Left lobe of liver (tissue), 2 donors: Measurements from ENCODE around the gene CAB39L. TPM values are rescaled to one million over a fixed set of nuclear protein-coding genes. Genes with fewer than 3 reads are reported as not detected.

Source experiments
- ATAC-seq: fragments of 200-7000 bp; cut with Tn5 transposase; one replicate; pipeline ENCODE4 v1.9.1; 2020; ENCODE audit warnings: mild to moderate bottlenecking, moderate library complexity
- DNase-seq: peaks from one replicate; pipeline ENCODE4 v3.0.0-alpha.2; 2020; ENCODE audit warnings: low spot score
- total RNA-seq: library from RNA; stranded (reverse); gene quantifications from one replicate; pipeline ENCODE4 v1.2.1, GENCODE V29; 2021
- donor health status: DM: no; HTN: no; CAD: no; lungs with moderate emphysema.
- donor health status: DM: no; HTN: yes; CAD: no.

Gene CAB39L
- total RNA-seq = 2.4 TPM

DNA sequence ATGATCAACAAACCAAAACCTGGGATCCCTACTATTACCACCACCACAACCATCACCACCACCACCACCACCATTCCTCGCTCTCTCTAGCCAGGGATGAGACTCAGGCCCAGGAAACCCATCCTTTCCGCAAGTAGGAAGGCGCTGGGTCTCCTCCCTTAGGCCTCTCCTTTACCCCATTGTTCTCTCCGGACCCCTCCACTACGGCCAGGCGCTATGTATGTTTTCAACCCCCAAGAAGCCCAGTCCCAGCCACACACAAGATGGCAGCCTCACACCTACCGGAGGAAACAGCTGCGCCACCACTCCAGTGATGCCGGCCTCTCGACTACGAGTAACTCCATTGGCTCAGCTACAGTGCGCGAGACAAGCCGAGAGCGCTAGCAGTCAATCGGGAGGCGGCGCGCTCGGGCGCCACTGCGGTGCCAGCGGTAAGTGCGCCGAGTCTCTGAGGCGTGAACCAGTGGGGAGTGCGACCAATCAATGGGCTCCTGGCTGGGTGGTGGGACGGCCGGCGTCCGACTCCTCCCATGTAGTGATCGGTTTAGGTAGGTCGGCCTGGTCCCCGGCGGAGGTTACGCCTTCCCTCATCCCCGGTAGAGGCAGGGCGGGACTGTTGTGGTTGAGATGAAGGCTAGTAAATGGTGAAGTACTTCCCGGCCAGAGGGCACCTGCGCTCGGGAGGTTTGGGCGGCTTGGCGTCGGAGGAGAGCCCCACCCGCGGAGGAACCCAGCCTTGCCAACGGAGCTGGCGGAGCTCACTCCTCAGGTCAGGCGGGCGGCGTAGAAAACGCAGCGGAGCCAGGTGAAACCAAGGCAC is at the start of gene CAB39L, which contains the start of gene SETDB2:
TSS of gene CAB39L (minus strand) at position 361 of the 820 bp plus-strand sequence. CDS start 61,154 bp downstream, outside the sequence.
TSS of gene SETDB2 (plus strand) at position 571 of the 820 bp plus-strand sequence. CDS start 7,620 bp downstream, outside the sequence.
- peak; percentile 100 for DNase-seq
- peak; percentile 93 for ATAC-seq

DNA sequence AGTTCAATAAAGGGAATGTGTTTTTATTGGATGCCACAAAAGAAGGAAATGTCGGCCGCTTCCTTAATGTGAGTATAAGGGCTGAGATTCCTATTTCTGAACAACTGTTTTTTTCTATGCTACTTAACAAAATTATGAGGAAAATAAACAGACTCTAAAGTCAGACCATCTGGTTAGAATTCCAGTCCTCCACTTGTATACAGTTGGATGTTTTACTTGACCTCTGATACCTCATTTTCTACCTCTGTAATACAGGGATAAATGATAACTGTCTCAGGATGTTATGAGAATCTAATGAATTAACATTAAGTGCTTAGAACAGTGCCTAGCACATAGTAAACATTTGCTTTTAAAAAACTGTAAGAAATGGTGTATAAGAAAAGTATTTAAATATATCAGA is 44.7 kb upstream of the CAB39L start:
- DNase-seq (no peak), ATAC-seq (no peak)

DNA sequence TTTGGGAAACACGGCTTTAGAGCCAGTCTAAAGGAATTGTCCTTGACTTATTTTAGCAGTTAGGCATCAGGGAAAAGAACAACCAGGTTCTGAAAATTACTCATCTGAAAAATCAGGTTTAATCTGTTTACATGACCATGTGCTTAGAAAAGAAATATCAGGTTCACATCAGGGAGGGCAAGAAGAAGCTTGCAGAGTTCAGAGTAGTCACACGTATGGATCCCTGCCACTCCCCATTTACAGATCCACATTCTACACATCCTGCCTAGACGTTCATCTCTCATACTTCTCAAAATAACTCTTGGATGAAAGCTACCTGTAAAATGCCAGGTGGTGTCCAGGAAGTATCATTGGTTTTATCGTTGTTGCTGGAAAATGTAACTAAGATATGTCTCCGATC is 37.9 kb upstream of the CAB39L start:
- no peak for ATAC-seq
- no peak for DNase-seq

DNA sequence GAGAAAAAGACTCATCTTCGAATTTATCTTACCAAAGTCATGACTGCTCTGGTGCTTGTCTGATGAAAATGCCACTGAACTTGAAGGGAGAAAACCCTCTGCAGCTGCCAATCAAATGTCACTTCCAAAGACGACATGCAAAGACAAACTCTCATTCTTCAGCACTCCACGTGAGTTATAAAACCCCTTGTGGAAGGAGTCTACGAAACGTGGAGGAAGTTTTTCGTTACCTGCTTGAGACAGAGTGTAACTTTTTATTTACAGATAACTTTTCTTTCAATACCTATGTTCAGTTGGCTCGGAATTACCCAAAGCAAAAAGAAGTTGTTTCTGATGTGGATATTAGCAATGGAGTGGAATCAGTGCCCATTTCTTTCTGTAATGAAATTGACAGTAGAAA is 32.7 kb upstream of the CAB39L start:
- ATAC-seq (no peak), DNase-seq (no peak)

DNA sequence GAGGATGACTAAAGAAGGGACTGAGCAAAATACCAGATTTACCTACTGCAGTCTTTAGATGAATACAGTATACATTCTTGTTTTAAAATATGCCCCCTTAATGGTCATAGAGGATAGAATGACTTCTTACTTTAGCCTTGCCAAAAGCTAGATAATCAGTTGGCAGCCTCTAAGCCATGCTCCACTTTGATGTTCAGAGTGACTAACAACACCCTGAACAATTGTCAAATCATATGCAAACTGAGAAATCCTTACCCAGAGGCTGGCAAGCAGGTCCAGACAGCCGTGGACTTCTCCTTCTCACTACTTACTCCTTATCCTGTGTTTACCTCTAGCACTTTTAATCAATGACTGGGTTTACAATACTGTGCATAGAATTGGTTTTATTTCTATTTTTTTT is 28.3 kb upstream of the CAB39L start:
- DNase-seq = no peak
- no peak for ATAC-seq

DNA sequence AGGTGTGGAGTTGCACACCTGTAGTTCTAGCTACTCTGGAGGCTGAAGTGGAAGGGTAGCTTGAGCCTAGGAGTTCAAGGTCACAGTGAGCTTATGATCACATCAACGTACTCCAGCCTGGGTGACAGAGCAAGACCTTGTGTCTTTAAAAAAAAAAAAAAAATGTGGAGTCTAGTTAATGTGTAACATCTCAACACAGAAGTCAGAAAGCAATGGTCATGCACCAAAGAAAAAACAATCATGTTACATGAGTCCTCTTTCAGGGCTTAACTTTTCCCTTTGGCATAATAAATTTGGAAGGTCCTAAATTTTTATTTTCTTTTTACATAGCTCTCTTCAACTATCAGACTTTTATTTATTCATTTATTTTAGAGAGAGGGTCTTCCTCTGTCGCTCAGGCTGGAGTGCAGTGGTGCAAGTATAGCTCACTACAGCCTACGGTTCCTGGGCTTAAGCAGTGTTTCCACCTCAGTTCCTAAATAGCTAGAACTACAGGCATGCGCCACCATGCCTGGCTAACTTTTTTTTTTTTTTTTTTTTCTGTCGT is 22.5 kb upstream of the CAB39L start:
- no peak for DNase-seq
- peak; percentile 84 for ATAC-seq

DNA sequence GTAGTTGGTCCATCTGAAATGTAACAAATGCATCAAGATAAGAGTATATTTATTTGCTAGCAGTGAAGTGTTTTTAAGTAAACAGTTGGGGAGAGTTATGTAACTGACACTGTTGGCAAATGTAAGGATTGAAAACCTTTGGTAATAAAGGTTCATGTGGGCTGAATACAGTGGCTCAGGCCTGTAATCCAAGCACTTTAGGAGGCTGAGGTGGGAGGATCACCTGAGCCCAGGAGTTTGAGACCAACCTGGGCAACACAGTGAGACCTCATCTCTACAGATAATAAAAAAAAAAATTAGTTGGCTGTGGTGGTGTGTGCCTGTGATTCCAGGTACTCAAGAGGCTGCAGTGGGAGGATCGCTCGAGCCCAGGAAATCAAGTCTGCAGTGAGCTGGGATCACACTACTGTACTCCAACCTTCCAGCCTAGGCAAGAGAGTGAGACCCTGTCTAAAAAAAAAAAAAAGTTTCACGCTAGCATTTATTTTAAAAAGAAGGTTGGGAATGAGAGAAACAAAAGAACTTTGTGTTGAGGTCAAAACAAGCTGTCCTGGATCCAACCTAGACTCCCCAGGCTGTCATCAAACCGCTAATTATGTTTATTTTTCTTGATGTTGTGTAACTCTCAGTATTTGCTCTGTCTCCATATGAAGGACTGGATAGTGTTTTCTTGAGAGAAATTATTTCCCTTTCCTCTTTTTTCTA is 20.9 kb upstream of the CAB39L start:
- ATAC-seq = peak; percentile 75
- no peak for DNase-seq

DNA sequence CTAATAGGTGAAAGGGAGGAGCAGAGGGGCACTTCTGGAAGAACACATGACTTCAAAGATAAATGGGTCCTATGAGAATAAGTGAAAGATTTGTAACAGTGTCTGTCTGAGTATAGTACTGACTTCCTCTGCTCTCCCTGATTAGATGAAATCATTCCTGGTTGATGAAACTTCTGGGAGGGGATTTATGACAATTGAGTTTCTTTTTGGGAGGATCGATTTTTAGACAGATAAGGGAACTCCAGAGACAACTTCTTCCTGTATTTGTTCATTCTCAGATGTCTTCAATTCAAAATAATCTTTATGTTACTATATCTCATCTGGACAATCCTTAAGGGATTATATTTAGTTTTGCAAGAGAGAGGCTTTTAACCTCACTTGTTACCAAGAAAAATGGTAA is 20.2 kb upstream of the CAB39L start:
- ATAC-seq (no peak), DNase-seq (no peak)

DNA sequence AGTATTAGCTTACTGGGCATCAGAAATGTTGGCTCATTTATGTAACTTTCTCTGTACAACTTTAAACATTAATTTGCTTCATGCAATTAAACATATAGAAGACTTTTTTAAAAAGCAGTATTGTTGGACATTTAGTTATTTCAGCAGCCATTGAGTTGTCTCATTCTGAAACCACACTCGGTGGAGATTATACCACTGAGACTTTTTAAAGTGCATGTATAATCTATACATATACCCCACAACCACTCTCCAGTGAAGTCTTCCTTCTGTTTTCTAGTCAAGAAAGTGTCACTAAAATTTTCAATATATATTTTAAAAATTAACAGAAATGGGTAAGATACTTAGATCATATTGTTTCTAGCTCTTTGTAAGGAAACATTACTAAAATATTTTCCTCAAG is 15.7 kb upstream of the CAB39L start:
- DNase-seq (no peak), ATAC-seq (no peak)

DNA sequence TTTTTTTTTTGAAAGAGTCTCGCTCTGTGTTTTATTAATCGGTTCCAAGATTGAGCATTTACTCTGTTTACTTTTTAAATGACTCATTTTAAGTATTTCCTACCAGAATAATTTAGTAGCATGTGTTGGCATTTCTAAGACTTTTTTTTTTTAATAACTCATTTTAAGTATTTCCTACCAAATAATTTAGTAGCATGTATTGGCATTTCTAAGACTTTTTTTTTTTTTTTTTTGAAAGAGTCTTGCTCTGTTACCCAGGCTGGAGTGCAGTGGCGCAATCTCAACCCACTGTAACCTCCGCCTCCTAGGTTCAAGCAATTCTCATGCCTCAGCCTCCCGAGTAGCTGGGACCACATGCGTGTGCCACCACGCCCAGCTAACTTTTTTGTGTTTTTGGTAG is 13.4 kb upstream of the CAB39L start:
- ATAC-seq = no peak
- no peak for DNase-seq

DNA sequence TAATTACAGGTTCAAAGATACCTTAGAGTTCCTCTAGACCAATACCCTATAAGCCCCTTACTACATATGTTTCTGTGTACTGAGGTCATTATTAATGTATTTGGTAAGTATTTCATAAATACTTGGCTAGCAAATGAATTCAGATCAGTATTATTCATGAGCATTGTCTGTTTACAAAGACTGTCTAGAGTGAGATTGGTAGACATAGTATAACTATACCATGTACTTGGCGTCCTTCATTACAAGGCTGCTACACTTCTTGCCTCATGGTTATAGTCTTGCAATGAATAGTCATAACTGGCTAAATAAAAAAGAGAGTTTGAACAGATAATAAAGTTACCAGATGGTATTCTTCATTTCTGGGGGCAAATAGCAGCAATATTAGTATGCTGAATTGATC is 12.3 kb upstream of the CAB39L start:
- ATAC-seq (no peak), DNase-seq (no peak)

DNA sequence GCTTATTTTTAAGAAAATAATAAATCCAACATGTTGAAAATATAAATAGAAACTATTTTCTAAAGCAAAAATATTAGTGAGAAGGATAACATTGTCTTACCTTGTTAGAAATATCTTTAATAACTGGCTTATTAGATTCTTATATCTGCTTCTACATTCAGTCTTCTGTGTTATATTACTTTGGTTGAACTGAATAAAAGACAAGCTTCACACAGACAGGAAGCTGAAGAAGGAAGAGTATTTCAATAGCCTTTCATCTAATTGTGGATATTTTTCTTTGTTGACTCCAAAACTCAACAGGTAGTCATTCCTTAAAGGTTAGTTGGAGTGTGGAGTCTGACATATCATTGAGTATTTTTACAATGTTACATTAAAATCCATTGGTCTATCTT is 11.1 kb upstream of the CAB39L start:
- ATAC-seq (no peak), DNase-seq (no peak)

DNA sequence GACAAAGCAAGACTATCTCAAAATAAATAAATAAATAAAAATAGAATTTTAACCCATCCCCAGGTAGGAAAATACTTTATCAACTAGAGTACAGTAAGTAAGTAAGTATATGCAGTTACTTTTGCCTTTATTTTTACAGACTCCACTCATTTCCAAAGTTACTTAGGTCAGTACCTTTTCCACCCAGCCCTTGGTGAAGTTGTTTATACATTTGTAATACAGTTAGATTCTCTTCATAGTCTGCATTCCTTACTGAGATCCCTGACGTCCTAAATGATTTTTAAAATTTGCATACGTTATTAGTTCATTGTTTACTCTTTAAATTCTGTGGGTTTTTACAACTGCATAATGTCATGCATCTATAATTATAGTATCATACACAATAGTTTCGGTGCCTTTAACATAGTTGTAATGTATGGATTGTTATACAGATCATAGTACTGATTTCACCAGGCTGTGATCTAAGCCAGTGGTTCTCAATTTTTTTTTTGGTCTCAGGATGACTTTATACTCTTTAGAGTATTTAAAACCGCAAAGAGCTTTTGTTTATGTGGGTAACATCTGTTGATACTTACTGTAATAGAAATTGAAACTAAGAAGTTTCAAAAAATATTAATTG is 10.6 kb upstream of the CAB39L start:
- ATAC-seq (no peak), DNase-seq (no peak)

DNA sequence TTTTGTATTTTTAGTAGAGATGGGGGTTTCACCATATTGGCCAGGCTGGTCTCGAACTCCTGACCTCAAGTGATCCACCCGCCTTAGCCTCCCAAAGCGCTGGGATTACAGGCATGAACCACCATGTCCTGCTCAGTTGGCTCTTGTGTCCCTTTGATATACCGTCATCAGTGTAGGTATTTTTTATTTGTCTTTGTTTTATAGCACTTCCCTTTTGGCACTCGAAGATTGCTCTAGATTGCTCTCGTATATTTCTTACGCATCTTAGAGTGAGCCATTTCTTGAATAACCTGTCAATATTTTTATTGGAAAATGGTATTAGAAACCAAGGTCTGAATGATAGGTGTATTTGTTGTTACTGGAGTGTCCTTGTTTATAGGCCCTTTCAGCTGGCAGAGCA is 9.6 kb upstream of the CAB39L start:
- DNase-seq (no peak), ATAC-seq (no peak)

DNA sequence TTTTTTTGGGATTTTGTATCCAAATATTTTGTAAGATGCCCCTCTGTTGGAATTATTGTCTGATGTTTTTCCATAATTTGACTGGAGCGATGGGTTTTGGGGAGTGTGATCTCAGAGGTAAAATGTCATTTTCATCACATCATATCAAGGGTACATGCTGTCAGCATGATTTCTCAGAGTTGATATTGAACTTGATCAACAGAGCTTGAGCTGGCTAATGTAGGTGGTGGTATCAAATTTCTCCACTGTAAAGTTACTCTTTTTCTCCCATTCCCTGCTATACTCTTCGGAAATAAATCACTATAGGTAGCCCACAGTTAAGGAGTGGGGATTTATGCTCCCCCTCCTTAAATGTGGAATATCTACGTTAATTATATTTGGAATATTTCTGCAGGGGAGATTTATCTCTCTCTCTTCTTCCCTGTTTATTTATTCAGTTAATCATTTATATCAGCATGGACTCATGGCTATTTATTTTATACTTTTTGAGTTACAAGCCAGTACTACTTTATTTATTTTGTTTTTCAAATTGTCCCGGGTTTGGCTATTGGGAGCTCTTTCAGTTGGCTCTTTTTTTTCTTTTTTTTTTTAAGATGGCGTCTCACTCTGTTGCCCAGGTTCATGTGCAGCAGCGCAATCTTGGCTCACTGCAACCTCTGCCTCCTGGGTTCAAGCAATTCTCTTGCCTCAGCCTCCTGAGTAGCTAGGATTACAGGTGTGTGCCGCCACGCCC is 9.0 kb upstream of the CAB39L start:
- ATAC-seq (peak; percentile 78), DNase-seq (no peak)

DNA sequence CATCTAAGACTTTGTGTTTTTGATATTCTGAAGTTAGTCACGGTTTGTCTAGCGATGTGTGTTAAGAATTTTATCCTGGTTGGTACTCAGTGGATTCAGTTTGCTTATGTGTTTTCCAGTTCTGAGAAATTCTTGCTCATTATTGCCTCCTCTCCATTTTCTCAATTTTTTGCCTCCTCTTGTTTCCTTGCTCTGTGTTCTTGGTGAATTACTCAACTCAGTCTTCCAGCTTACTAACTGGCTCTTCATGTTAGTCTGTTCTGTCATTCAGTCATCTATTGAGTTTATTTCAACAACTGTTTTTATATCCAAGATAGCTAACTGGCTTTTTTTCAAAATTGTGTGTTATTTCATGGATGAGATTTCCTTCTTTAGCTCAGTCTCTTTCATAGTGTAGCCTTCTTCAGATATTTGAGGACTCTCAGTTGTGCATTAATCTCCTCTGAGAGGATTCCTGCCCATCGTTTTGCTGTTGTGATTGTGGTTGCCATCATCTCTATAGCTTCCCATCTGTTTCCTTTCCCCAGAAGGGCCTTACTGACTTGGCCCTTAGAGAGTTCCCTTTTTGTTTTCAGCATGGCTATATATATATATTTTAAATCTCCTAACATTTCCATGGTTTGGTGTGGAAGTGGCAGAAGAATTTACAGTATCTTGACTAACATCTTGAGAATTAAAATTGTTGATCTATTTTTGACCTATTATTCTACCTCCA is 6.4 kb upstream of the CAB39L start:
- no peak for ATAC-seq
- no peak for DNase-seq

DNA sequence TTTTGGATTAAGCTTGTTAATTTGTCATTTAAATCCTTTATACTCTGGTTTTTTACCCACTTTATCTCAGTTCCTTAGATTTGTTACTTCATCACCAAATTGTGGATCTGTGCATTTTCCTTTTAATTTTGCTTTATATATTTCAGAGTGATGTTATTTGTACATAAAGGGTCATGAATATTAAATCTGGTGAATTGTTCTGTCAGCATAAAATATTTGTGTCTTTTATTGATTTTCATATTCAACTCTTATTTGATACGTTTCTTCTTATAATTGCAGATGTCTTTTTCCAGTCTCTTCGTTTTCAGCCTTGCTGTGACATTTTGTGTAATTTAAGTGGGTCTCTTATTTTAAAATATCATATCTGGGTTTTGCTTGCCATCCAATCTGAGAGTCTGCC is 4.9 kb upstream of the CAB39L start:
- ATAC-seq (no peak), DNase-seq (no peak)

DNA sequence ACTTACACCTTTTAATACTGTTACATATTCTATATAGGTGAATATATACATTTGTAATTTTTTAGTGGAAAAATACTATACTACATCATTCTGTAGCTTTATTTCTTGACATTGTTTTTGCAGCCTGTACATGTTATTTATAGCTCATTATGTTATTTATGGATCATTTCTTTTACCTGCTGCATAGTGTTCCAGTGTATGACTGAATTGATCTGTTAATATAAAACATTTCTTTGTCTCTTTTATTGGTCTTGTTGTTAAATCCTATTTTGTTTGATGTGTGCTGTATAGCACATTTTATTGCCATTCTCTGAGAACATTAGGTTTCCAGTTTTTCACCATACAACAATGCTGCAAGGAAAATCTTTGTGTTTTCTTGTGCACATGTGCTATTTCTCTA is 2.6 kb upstream of the CAB39L start:
- no peak for ATAC-seq
- no peak for DNase-seq

DNA sequence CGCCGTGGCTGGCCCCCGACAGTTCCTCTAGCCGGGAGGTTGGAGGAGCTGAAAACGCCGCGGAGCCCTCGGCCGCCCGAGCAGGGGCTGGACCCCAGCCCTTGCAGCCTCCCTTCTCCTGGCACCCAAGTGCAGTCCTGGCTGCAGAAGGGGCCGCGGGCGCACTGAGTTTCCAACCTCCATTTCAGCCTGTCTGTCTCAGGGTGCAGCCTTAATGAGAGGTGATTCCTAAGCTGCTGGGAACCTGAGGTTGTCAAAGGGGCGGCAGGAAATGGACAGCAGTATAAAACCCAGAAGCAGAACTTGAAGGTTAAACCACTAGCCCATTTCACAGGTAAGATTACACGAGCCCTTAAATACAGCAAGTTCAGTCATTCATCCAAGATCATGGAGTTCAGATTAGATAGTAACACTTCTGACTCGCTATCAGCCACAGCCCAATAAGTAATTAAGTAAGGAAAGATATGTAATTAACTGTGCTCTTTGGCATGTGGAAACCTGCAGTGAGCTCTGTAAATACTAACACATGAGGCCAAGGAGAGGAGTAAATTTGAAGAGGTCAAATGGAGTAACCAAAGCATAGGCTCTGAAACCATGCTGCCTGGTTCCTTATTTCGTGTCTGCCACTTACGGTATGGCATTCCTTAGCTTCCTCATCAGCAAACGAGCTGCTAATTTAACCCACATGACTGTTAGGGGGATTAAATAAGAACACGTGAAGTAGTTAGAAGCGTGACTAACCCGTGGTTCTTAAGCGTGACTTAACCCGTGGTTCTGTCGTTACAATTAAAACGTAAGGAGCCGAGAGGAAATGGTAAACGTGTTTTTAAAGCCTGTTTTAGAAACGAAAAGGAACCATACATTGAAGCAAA is 896 bp upstream of the CAB39L start:
- no peak for DNase-seq
- peak; percentile 35 for ATAC-seq
